ENCODE measurements around the gene GNG3.

Gene GNG3

GRCh38 chr11:62724171-62724570 lies 16.7 kb downstream of the GNG3 start:
- no peaks in the 10 kb centered on the region for H3K27me3 ChIP-seq
- no peak for DNase-seq
- peaks cover 45% of the 10 kb centered on the region for H3K36me3 ChIP-seq
- H3K4me1 ChIP-seq, result no peaks in the 10 kb centered on the region
- peak overlapping the region; percentile 91 for H3K4me3 ChIP-seq (ENCODE audit: low read depth, low read length)
- H3K9me3 ChIP-seq, result no peaks in the 10 kb centered on the region
- TF ChIP-seq, protein P1, sequence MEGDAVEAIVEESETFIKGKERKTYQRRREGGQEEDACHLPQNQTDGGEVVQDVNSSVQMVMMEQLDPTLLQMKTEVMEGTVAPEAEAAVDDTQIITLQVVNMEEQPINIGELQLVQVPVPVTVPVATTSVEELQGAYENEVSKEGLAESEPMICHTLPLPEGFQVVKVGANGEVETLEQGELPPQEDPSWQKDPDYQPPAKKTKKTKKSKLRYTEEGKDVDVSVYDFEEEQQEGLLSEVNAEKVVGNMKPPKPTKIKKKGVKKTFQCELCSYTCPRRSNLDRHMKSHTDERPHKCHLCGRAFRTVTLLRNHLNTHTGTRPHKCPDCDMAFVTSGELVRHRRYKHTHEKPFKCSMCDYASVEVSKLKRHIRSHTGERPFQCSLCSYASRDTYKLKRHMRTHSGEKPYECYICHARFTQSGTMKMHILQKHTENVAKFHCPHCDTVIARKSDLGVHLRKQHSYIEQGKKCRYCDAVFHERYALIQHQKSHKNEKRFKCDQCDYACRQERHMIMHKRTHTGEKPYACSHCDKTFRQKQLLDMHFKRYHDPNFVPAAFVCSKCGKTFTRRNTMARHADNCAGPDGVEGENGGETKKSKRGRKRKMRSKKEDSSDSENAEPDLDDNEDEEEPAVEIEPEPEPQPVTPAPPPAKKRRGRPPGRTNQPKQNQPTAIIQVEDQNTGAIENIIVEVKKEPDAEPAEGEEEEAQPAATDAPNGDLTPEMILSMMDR (IDR thresholded peaks at IDR 0.05; ENCODE audit: low read depth, low read length), result no peak

- H3K9me3 ChIP-seq, result no peaks in the 10 kb centered on the region
- no peak for DNase-seq
- peak overlapping the region; percentile 91 for H3K4me3 ChIP-seq (ENCODE audit: low read depth, low read length)
- TF ChIP-seq, protein P1 (IDR thresholded peaks at IDR 0.05; ENCODE audit: low read depth, low read length), result no peak
- H3K4me1 ChIP-seq, result no peaks in the 10 kb centered on the region
- peaks cover 35% of the 10 kb centered on the region for H3K36me3 ChIP-seq
- no peaks in the 10 kb centered on the region for H3K27me3 ChIP-seq
These were observed 18.2 kb downstream of the GNG3 start for GRCh38 chr11:62725646-62726045.

DNA sequence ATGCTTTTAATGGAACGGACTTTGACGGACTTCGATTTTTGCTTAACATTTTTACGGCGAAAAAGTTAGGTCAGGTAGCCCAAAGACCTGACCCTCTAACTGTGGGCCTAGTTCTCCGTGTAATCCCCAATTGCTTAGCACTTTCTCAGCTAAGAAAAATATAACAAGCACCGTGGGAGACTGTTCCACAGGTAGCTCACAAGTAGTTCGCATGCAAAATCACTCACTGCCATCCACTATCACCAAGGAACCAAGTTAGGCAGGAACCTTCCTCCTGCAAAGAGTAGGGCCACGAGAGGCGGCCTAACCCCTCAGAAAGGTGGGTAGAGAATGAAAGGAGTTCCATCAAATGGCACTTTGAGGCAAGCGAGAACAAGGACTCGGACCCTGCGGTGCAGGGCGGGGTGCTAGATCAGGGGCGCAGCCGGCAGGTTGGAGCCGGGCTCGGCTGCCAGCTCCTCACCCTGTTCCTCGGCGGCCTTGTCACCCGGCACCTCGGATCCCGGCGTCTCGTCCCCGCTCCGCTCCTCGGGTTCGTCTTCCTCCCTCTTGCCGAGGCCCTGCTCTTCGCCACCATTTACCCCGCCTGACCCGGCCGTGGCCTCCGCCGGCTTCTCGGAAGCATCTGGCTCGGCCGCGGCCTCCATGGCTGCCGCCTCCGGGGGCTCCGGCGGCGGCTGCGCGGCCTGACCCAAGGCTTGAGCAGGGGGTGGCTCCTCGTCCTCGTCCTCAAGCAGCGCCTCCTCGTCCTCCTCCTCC lies 18.9 kb downstream of the GNG3 start:
- peaks cover 31% of the 10 kb centered on the region for H3K36me3 ChIP-seq
- H3K27me3 ChIP-seq, result no peaks in the 10 kb centered on the region
- H3K4me3 ChIP-seq (ENCODE audit: low read depth, low read length), result peak overlapping the region; percentile 91
- TF ChIP-seq, protein P1 (IDR thresholded peaks at IDR 0.05; ENCODE audit: low read depth, low read length), result no peak
- no peak for DNase-seq
- no peaks in the 10 kb centered on the region for H3K9me3 ChIP-seq
- no peaks in the 10 kb centered on the region for H3K4me1 ChIP-seq

GRCh38 chr11:62726915-62727164 lies 19.4 kb downstream of the GNG3 start:
- Histone ChIP-seq H3K9me3 (no peaks in the 10 kb centered on the region), H3K4me3 (ENCODE audit: low read depth, low read length) (peak overlapping the region; percentile 91), H3K36me3 (peaks cover 28% of the 10 kb centered on the region), H3K27me3 (no peaks in the 10 kb centered on the region), H3K4me1 (no peaks in the 10 kb centered on the region)
- TF ChIP-seq, protein P1 (IDR thresholded peaks at IDR 0.05; ENCODE audit: low read depth, low read length), result no peak
- no peak for DNase-seq

DNA sequence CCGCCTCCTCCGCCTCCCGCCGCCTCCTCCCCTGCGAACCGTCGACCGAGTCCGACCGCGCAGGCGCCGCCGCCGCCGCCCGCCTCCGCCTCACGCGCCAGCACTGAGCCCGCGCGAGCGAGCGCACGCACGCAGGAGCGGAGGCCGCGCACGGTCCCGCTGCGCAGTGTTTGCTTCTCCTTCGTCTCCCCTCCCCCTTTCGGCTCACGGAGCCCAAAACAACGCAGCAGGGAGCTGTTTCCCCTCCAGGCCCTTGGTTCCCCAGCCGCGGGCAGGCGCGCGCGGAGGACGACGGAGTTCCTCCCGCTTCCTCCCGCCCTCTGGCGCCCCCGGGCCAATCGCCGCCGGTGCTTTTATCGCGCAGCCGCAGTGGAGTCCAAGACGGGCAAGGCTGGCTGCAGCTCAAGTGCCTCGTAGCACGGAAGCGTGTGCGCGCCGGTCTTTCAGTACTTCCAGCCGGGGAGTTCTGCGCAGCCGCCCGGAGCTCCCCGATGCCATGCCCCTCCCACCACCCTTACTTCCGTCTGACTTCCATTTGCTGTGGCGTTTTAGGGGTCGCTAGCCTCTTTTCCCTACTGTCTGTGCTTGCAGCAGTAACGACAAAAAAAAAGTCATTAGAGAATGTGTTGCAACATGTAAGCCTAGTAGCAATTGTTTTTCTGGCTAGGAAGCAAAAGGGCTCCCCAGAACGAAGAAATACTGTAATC lies 19.8 kb downstream of the GNG3 start, which contains the start of gene HNRNPUL2:
HNRNPUL2 (minus strand) TSS at position 293 of the 707 bp plus-strand sequence. CDS start 301 bp downstream, outside the sequence.
- DNase-seq, result peak; percentile 92
- Histone ChIP-seq H3K4me1 (no peaks in the 10 kb centered on the region), H3K36me3 (peaks cover 23% of the 10 kb centered on the region), H3K4me3 (ENCODE audit: low read depth, low read length) (peak within 1 kb of the TSS; percentile 91), H3K9me3 (no peaks in the 10 kb centered on the region), H3K27me3 (no peaks in the 10 kb centered on the region)
- TF ChIP-seq, protein P1 (IDR thresholded peaks at IDR 0.05; ENCODE audit: low read depth, low read length), result no peak

- DNase-seq, result peak; percentile 81
- Histone ChIP-seq H3K36me3 (peaks cover 18% of the 10 kb centered on the region), H3K9me3 (no peaks in the 10 kb centered on the region), H3K27me3 (no peaks in the 10 kb centered on the region), H3K4me1 (no peaks in the 10 kb centered on the region), H3K4me3 (ENCODE audit: low read depth, low read length) (peak overlapping the region; percentile 91)
- TF ChIP-seq, protein P1 (IDR thresholded peaks at IDR 0.05; ENCODE audit: low read depth, low read length), result no peak
These were observed 20.3 kb downstream of the GNG3 start for GRCh38 chr11:62727872-62728170.

Measured in BE2C (cell line).